ENCODE results near the gene CIT.
"Not testable (repeated sequence)": the region's sequence is repeated elsewhere in the genome, so short reads cannot be mapped to it uniquely, and the experiment has no call there.

CIT gene, protein sequence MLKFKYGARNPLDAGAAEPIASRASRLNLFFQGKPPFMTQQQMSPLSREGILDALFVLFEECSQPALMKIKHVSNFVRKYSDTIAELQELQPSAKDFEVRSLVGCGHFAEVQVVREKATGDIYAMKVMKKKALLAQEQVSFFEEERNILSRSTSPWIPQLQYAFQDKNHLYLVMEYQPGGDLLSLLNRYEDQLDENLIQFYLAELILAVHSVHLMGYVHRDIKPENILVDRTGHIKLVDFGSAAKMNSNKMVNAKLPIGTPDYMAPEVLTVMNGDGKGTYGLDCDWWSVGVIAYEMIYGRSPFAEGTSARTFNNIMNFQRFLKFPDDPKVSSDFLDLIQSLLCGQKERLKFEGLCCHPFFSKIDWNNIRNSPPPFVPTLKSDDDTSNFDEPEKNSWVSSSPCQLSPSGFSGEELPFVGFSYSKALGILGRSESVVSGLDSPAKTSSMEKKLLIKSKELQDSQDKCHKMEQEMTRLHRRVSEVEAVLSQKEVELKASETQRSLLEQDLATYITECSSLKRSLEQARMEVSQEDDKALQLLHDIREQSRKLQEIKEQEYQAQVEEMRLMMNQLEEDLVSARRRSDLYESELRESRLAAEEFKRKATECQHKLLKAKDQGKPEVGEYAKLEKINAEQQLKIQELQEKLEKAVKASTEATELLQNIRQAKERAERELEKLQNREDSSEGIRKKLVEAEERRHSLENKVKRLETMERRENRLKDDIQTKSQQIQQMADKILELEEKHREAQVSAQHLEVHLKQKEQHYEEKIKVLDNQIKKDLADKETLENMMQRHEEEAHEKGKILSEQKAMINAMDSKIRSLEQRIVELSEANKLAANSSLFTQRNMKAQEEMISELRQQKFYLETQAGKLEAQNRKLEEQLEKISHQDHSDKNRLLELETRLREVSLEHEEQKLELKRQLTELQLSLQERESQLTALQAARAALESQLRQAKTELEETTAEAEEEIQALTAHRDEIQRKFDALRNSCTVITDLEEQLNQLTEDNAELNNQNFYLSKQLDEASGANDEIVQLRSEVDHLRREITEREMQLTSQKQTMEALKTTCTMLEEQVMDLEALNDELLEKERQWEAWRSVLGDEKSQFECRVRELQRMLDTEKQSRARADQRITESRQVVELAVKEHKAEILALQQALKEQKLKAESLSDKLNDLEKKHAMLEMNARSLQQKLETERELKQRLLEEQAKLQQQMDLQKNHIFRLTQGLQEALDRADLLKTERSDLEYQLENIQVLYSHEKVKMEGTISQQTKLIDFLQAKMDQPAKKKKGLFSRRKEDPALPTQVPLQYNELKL (N-terminal part only)

DNA sequence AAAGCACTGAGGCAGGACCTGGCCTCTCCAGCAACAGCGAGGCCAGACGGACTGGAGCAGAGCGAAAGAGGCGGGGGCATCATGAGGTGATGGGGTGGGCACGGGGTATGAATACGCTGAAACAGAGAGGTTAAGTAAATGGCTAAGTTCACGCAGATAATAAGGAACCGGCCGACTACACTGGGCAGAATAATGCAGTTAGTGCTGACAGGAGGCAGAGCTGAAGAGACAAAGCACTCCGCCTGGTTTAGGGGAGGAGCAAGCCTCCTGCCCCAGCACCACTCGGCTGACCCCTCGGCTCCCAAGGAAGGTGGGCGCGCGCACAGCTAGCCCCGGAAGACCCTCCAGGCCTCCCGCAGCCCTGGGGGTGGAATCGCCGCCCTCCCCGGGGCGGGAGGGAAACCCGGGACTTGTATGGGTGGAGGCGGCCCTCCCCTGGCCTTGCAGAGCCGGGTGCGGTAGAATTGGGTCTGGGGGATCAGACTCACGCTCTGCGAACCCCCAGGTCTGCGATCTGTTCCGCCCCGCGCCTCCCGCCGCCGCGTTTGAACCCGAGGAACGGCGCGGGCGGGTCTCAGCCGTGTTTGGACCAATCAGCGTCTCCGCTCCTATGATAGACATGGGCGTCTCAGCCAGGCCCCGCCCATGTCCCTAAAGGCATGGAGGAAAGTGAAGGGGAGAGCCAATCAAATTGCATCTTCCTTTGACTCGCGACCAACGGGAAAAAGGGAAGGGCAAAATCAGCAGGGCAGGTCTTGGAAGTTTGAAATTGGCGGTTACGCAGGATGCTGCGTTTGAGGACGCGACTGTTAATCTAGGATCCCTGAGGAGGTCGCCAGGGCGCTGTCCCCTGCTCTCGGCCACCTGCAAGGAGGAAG lies at the start of gene CIT:
CIT (minus strand) TSS at position 560 of the 878 bp plus-strand sequence. CDS start 1,152 bp downstream, outside the sequence.
- peak within 1 kb of the TSS; percentile 22 for H3K27ac Mint-ChIP-seq
- peak within 1 kb of the TSS; percentile 89 for H3K4me3 Mint-ChIP-seq
- H3K36me3 Mint-ChIP-seq: no peaks in the 10 kb centered on the region
- H3K9me3 Mint-ChIP-seq: no peaks in the 10 kb centered on the region
- ATAC-seq (ENCODE audit: low read depth): peak; percentile 99
- peak; percentile 69 to 71 for DNase-seq (ENCODE audit: low spot score in 2 of 2)
- H3K4me1 Mint-ChIP-seq: peaks cover 11% of the 10 kb centered on the region
- H3K27me3 Mint-ChIP-seq: peaks cover 3% of the 10 kb centered on the region

DNA sequence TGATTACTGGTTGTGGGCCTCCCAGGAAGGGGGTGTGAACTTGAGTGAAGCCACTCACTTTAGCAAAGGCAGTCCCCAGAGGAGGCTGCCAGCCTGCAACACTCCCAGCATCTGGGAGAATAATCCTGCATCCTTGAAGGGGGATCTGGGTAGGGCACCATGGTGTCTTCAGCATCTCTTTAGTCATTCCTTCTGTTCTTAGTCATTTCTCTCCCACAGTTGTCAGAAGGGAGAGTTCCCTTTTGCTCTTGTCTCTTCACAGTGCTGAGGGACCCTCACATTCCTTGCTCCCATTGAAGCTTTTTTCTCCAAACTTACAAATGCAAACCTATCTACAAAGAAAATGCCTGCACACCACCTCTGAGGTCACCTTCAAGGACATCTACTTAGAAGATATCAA lies 48.1 kb upstream of the CIT start:
- Mint-ChIP-seq H3K36me3 (no peaks in the 10 kb centered on the region), H3K4me3 (no peak overlapping the region), H3K27ac (no peak overlapping the region), H3K9me3 (no peaks in the 10 kb centered on the region), H3K27me3 (peaks cover 2% of the 10 kb centered on the region), H3K4me1 (no peaks in the 10 kb centered on the region)
- DNase-seq (ENCODE audit: low spot score in 2 of 2) (no peak), ATAC-seq (ENCODE audit: low read depth) (no peak)

DNA sequence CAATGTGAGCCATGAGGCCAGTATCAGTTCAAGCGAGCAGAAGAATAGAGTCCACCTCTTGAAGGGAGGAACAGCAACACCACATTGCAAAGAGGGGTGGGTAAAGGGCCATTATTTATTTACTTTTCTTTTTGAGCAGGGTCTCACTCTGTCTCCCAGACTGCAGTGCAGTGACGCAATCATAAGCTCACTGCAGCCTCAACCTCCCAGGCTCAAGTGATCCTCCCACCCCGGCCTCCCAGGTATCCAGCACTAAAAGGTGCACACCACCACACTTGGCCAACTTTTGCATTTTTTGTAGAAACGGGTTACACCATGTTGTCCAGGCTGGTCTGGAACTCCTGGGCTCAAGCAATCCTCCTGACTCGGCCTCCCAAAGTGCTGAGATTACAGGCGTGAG lies 42.9 kb upstream of the CIT start:
- no peak for ATAC-seq (ENCODE audit: low read depth)

DNA sequence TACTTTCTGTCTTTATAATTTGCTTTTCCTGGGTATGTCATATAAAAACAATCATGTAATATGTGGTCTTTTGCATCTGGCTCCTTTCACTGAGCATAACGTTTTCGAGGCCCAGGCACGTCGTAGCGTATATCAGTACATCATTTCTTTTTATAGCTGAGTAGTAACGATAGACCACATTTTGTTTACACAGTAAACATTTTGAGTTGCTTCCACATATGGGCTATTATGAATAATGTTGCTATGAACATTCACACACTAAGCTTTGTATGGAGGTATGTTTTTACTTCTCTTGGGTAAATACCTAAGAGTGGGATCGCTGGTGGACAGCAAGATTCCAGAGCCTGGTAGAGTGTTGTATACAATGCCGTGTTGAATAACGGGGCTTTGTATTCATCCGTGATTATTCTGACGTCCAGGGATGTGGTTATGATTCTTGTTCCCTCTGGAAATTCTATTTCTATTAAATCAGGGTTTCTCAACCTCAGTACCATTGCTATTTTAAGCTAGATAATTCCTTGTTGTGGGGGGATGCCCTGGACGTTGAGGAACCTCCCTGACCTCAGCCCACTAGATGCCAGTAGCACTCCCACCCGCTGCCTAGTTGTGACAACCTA lies 38.9 kb upstream of the CIT start:
- no peaks in the 10 kb centered on the region for H3K9me3 Mint-ChIP-seq
- no peak overlapping the region for H3K4me3 Mint-ChIP-seq
- H3K4me1 Mint-ChIP-seq: no peaks in the 10 kb centered on the region
- H3K27ac Mint-ChIP-seq: no peak overlapping the region
- H3K27me3 Mint-ChIP-seq: peaks cover 2% of the 10 kb centered on the region
- ATAC-seq (ENCODE audit: low read depth) (no peak), DNase-seq (ENCODE audit: low spot score in 2 of 2) (no peak)
- no peaks in the 10 kb centered on the region for H3K36me3 Mint-ChIP-seq

More for the DNA sequence above, 42.9 kb upstream of the CIT start:
- peaks cover 3% of the 10 kb centered on the region for H3K27me3 Mint-ChIP-seq
- DNase-seq (ENCODE audit: low spot score in 2 of 2): no peak
- H3K4me1 Mint-ChIP-seq: no peaks in the 10 kb centered on the region
- no peak overlapping the region for H3K4me3 Mint-ChIP-seq
- H3K27ac Mint-ChIP-seq: no peak overlapping the region
- H3K36me3 Mint-ChIP-seq: no peaks in the 10 kb centered on the region
- H3K9me3 Mint-ChIP-seq: no peaks in the 10 kb centered on the region

DNA sequence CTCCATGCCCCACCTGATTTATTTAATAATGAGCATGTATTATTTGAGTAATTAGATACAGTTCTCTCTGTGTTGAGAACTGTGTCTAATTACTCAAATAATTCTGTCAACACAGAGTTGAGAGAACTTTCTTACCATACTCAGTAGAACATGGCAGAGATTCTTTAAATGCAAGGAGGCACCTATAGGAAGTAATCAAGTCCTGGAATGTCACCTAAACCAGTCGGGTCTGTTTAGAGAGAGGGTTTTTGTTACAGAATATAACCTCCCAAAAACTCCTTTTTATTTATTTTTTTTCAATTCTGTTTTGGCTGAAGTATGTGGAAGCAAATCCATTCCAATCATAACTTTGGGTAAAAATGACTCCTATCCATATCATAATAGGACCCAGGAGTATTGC lies 37.5 kb upstream of the CIT start:
- no peaks in the 10 kb centered on the region for H3K4me1 Mint-ChIP-seq
- no peak overlapping the region for H3K4me3 Mint-ChIP-seq
- H3K36me3 Mint-ChIP-seq: no peaks in the 10 kb centered on the region
- H3K9me3 Mint-ChIP-seq: no peaks in the 10 kb centered on the region
- DNase-seq (ENCODE audit: low spot score in 2 of 2) (no peak), ATAC-seq (ENCODE audit: low read depth) (no peak)
- H3K27me3 Mint-ChIP-seq: peaks cover 5% of the 10 kb centered on the region
- H3K27ac Mint-ChIP-seq: no peak overlapping the region

DNA sequence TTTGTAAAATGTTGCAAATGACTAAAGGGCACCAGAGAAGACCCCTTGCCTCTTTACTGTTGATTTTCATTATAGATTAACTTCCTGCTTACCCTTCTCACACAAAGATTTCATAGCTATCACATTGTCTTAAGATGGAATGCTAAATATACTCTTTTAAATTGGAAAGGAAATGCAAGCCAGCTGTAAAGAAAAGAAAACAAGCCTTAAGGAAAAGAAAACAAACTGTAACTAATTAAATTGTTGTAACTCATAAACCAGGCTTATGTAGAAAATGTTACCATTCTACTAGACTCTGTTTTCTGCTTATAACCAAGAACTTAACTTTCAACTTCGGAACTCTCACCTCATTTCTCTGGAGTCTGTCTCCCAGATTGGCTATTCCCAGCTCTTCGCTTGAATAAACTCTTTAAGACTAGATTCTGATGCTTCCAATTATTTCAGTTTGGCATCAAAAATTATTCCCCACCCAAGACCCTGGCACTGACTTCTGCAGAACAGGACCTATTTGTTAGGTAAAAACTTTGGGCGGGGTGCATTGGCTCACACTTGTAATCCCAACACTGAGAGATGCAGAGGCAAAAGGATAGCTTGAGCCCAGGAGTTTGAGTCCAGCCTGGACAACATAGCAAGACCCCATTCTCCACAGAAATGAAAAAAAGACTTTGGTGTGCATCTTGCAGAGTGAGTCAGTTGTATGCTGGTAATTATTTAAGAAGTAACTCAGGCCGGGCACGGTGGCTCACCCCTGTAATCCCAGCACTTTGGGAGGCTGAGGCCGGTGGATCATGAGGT lies 36.6 kb upstream of the CIT start:
- peaks cover 5% of the 10 kb centered on the region for H3K27me3 Mint-ChIP-seq
- H3K4me3 Mint-ChIP-seq: no peak overlapping the region
- no peak overlapping the region for H3K27ac Mint-ChIP-seq
- no peaks in the 10 kb centered on the region for H3K36me3 Mint-ChIP-seq
- DNase-seq (ENCODE audit: low spot score in 2 of 2): no peak
- no peaks in the 10 kb centered on the region for H3K4me1 Mint-ChIP-seq
- H3K9me3 Mint-ChIP-seq: no peaks in the 10 kb centered on the region
- no peak for ATAC-seq (ENCODE audit: low read depth)

DNA sequence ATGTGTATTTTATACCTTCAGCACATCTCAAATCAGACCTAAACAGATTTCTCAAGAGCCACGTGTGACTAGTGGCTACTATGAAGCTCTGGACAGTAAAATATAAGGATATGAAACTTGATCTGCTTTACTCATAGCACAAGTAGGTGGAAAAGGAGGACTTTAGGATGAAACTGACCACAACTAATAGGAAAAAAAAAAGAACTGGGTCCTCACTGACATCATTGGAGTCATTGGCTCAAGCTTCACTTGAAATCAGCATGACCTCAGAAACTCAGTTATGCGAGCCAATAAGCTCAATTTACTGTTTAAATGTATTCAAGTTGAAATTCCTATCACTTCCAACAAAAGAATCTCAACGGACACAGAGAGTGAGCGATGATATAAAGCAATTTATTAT lies 34.1 kb upstream of the CIT start:
- DNase-seq (ENCODE audit: low spot score in 2 of 2): no peak
- Mint-ChIP-seq H3K27me3 (peaks cover 3% of the 10 kb centered on the region), H3K36me3 (no peaks in the 10 kb centered on the region), H3K9me3 (no peaks in the 10 kb centered on the region), H3K4me1 (no peaks in the 10 kb centered on the region), H3K4me3 (no peak overlapping the region), H3K27ac (no peak overlapping the region)
- ATAC-seq (ENCODE audit: low read depth): no peak

DNA sequence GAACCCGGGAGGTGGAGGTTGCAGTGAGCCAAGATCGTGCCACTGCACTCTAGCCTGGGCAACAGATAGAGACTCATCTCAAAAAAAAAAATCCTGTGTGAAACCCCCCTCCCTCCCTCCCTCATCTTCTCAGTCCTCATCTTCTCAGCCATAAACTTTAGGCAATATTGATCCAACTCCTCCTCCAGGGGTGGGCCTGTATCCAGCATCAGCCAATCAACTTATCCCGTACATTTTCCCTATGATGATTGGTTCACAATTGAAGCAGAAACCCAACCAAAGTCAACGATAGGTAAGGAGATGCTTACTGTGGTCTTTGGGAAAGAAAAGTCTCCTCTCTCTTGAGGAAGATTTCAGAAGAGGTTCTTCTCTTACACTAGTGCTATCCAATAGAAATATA lies 33.5 kb upstream of the CIT start:
- no peaks in the 10 kb centered on the region for H3K36me3 Mint-ChIP-seq
- H3K27me3 Mint-ChIP-seq: peaks cover 3% of the 10 kb centered on the region
- H3K4me1 Mint-ChIP-seq: no peaks in the 10 kb centered on the region
- DNase-seq (ENCODE audit: low spot score in 2 of 2) (no peak), ATAC-seq (ENCODE audit: low read depth) (no peak)
- no peak overlapping the region for H3K27ac Mint-ChIP-seq
- H3K4me3 Mint-ChIP-seq: no peak overlapping the region
- no peaks in the 10 kb centered on the region for H3K9me3 Mint-ChIP-seq

DNA sequence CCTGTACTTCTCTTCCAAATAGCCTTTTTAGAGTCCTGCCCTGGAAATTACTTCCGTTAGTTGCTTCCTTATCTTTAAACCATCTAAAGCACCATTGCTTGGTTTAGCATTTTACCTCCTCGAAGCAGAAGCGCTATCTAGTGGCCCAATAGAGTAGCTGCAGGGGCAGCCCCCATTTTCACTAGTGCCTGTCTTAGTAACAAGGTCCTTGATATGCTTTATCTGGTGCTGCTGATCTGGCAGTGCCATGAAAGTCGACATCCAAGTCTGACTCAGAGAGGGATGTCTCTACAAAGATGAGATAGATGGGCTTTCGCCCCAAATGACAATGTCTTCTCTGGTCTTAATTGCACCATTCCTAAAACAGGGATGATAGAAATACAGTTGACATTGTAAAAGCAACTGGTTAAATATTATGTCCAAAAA lies 25.0 kb upstream of the CIT start:
- ATAC-seq (ENCODE audit: low read depth): peak; percentile 95
- Mint-ChIP-seq H3K27me3 (no peaks in the 10 kb centered on the region), H3K27ac (no peak overlapping the region), H3K4me3 (no peak overlapping the region), H3K4me1 (peaks cover 4% of the 10 kb centered on the region), H3K9me3 (no peaks in the 10 kb centered on the region), H3K36me3 (no peaks in the 10 kb centered on the region)
- peak; percentile 57 to 58 for DNase-seq (ENCODE audit: low spot score in 2 of 2)

DNA sequence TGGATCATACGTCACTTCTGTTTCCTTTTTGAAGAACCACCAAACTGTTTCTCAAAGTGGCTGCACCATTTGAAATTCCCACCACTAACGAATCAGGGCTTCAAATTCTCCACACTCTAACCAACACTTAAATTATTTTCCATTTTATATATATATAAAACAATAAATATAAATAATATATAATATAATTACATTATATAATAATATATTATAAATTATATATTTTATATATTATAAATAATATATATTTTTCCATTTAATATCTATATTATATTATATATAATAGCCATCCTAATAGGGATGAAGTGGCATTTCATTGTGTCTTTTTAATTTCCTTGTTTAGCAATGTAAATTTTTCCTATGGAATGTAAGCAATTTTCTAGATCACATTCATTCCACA lies 24.6 kb upstream of the CIT start:
- H3K27ac Mint-ChIP-seq: no peak overlapping the region
- no peaks in the 10 kb centered on the region for H3K36me3 Mint-ChIP-seq
- no peak overlapping the region for H3K4me3 Mint-ChIP-seq
- DNase-seq (ENCODE audit: low spot score in 2 of 2) (no peak), ATAC-seq (ENCODE audit: low read depth) (no peak)
- peaks cover 4% of the 10 kb centered on the region for H3K4me1 Mint-ChIP-seq
- no peaks in the 10 kb centered on the region for H3K9me3 Mint-ChIP-seq
- no peaks in the 10 kb centered on the region for H3K27me3 Mint-ChIP-seq

DNA sequence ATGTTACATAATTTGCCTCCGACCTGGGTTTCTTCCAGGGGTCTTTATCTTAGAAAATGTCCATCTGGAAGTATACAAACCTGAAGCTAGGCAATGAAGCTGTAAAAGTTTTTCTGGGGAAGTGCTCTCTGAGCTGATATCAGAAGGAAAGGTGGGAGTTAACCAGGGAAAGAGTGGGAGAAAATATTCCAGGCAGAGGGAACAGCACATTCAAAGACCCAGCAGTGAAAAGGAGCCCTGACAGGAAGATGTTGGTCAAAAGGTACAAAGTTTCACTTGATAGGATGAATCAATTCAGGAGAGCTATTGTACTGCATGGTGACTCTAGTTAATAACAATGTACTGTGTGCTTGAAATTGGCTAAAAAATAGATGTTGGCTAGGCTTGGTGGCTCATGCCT lies 17.8 kb upstream of the CIT start:
- Mint-ChIP-seq H3K4me3 (no peak overlapping the region), H3K36me3 (no peaks in the 10 kb centered on the region), H3K27ac (no peak overlapping the region), H3K4me1 (no peaks in the 10 kb centered on the region), H3K27me3 (peaks cover 5% of the 10 kb centered on the region), H3K9me3 (no peaks in the 10 kb centered on the region)
- ATAC-seq (ENCODE audit: low read depth): no peak
- no peak for DNase-seq (ENCODE audit: low spot score in 2 of 2)

DNA sequence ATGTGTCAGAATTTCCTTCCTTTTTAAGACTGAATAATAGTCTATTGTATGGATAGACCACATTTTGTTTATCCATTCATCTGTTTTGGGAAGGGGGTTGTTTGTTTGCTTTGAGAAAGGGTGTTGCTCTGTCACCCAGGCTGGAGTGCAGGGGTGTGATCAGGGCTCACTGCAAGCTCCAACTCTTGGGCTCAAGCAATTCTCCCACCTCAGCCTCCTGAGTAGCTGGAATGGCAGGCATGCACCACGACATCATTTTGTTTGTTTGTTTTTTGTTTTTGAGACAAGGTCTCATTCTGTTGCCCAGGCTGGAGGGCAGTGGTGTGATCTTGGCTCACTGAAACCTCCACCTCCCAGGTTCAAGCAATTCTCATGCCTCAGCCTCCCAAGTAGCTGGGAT lies 15.5 kb upstream of the CIT start:
- not testable (repeated sequence) for DNase-seq (ENCODE audit: low spot score in 2 of 2); H3K27me3 Mint-ChIP-seq; H3K36me3 Mint-ChIP-seq; H3K27ac Mint-ChIP-seq; ATAC-seq (ENCODE audit: low read depth); H3K4me3 Mint-ChIP-seq; H3K9me3 Mint-ChIP-seq; H3K4me1 Mint-ChIP-seq

All from memory B cell (primary cell).